Ramos (cell line): ENCODE results near the gene GRM1.

Experiments used
- in situ Hi-C: fragments of 300-500 bp; cut with MboI; formaldehyde crosslinking; loops from one replicate; pipeline ENCODE4 v1.14.3; 2022; ENCODE audit warnings: low sequenced_read_pairs; ENCODE audit not compliant: unreplicated experiment

The GRM1 gene

GRCh38 chr6:146358431-146359046 lies 329.7 kb downstream of the GRM1 start:
- in situ Hi-C loops = no loop called here

DNA sequence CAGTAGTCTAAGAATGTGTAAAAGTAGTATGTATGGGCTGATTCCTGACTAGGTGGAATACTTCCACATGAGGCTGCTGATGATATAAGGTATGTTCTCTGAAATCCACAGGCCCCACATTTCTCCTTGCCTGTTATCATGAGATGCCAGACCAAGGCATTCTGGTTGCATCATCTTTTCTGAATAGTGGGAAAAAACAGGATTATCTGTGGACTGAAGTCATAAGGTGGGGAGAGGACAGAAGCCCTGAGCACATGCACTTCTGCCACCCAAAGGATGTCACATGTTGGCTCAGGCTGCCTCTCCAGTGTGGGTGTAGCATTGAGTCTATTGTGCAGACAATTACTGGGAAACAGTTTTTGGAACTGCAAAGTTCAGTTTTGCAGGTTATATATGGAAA lies 330.3 kb downstream of the GRM1 start:
- in situ Hi-C loops = no loop called here

DNA sequence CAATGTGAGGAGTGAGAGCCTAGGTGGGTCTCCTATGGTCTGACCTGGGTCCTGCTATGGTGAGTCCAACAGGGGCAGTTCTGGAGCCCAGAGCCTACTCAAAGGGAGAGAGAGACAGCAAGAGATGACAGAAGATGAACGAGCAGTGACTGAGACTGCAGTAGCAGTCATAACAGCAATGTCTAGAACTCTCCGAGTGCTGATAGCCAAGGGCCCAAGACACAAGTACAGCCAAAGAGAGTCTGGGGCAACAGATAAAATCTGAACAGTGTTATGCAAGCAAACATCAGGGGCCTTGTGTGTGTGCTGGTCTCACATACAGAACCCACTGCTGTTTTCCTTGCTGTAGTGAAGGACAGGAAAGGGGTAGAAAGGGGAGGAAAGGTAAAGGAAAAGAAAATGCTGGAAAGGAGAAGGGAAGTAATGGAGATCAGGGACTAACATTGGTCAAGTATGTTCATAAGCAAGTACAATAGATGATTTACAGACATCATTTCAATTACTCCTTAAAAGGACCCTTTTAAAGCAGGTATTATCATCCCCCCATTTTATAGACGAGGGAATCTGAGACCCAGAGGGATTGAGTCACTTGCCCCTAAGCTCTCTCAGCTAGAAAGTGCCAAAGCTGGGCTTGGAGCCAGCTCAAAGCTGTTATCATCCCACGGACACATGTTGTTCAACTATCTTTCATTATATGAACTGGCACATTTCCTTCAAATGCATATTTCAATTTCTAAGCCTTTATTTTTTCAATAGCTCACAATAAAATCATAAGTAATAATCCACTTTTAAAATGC lies 332.5 kb downstream of the GRM1 start:
- in situ Hi-C loops = no loop called here

DNA sequence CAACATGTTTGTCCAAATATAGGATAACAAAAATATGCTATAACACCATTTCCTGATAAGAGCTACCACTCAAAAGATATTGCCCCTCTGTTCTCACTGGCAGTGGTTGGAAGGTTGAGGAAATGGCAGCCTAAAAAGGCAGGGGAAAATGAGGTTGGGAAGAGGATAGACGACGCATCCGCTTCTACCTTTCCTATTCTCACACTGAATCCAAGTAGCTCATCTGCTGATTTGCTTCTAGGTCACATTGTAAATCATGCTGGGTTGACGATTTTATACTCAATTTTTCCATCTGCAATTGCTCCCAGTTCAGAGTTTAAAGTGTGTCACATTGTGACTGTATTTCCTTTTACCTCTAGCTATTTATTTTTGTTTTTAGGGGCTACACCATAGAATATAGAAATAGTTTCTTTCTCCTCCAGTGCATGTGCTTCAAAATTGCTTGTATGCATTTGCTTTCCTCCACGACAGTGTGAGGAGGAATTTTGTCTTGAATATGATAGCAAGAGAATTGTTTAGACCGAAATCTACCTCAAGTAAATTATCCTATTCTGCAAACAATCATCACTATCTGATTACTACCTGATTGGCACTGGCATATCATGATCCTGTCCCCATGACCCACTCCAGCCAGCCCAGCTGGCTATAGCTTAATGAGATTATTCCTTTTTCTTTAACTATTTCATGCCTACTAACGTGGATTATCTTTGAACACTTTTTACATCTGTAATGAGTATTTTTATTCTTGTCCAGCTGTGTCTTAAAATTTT lies 335.2 kb downstream of the GRM1 start:
- in situ Hi-C loops = no loop called here

DNA sequence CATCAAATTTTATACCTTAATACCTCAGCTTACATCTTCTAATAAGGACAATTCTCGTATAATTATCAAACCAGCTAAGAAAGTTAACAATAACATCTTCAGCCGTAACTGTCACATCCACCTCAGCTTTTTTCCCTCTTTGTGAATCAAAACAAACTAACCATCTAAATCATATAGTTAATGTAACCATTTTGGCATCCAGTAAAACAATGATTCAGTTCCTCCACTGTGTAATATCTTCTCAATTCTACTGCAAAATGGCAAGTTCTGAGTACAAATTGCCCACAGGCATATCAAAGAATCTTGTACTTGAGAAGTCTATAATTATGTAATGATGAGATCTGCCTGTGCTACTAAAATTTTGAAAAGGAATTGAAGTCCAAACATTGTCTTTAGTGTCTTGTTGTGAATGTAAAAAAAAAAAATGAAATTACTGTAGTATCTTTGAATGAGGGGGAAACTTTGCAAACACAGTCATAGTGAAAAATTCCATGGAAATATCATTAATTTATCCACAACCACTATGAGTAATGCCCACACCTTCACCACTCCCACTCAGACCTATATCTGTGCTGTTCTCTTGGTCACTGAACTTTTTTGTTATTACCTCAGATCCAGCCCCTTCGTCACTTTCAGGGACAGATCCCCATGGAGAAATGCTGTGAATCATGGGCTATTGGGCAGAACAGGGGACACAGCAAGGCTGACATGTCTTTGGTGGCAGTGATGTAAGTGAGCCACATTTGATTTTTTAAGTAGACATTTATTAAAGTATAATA lies 336.1 kb downstream of the GRM1 start:
- in situ Hi-C loops = no loop called here

GRCh38 chr6:146367061-146367460 lies 338.2 kb downstream of the GRM1 start:
- in situ Hi-C loops = no loop called here

DNA sequence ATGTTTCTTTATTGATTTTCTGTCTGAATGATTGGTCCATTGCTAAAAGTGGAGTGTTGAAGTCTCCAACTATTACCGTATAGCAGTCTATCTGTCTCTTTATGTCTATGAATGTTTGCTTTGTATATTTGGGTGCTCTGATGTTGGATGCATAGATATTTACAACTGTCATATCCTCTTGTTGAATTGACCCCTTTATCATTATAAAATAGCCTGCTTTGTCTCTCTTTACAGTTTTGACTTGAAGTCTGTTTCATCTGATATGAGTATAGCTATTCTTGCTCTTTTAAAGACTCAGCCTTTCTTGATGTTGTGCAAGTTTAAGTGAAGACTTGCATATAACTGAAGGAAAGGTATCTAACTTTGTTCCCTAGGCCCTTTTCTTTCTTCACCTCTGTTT lies 341.0 kb downstream of the GRM1 start:
- in situ Hi-C loops = no loop called here

GRCh38 chr6:146381486-146381885 lies 352.6 kb downstream of the GRM1 start:
- in situ Hi-C loops = no loop called here

DNA sequence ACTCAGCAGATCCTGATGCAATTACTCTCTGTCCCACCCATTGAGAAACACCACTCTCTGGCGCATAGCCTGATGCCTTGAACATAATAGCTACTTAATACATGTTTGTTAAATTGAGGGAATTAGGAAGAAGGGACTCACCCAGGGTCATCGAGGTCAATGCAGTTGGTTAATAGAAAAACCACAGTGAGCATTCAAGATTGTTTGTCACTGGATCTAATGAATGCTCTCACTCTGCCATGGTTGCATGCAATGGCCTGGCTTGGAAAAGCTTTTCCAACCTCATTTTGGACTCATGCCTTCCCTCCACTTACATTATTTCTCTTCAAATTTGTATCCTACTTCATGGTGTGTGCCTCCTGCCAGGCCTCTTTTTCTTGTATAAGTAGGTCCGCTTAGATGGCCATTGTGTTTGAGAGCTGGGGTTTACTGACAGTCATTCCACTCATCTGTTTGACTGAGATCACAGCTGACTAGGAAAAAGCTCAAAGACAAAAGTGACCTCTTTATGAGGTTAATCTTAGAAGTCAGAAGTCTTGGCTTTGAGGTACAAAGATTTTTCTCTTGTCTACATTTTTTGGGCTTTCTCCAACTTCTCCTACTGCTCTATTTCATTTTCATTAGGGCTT lies 360.0 kb downstream of the GRM1 start:
- in situ Hi-C loops = no loop called here

DNA sequence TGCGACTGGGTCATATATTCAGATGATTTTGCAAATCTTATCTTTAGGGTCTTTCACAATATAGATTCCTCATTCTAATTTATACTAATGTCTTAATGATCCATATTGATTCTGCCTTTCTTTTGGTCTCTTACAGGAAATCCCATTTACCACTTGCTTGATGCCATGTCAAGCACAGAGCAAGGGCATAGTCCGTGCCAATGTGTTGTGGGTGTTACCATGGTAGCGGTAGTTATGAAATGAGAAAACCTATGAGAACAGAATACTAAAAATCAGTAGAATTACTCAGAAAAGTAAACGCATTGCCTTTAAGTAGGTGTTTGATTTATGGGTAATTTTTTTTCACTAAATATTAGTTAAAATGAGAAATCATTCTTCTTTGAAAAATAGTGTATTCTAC lies 360.9 kb downstream of the GRM1 start:
- in situ Hi-C loops = no loop called here

GRCh38 chr6:146397638-146398037 lies 368.8 kb downstream of the GRM1 start:
- in situ Hi-C loops = no loop called here

GRCh38 chr6:146402476-146402875 lies 373.6 kb downstream of the GRM1 start:
- in situ Hi-C loops = no loop called here

- in situ Hi-C loops = no loop called here
Measured at GRCh38 chr6:146408583-146408982, 379.7 kb downstream of the GRM1 start.

- in situ Hi-C loops = no loop called here
Measured at GRCh38 chr6:146410851-146411595, 382.2 kb downstream of the GRM1 start.

GRCh38 chr6:146419576-146419975 lies 390.7 kb downstream of the GRM1 start:
- in situ Hi-C loops = no loop called here

- in situ Hi-C loops = no loop called here
Measured at GRCh38 chr6:146420255-146420654, 391.4 kb downstream of the GRM1 start.

DNA sequence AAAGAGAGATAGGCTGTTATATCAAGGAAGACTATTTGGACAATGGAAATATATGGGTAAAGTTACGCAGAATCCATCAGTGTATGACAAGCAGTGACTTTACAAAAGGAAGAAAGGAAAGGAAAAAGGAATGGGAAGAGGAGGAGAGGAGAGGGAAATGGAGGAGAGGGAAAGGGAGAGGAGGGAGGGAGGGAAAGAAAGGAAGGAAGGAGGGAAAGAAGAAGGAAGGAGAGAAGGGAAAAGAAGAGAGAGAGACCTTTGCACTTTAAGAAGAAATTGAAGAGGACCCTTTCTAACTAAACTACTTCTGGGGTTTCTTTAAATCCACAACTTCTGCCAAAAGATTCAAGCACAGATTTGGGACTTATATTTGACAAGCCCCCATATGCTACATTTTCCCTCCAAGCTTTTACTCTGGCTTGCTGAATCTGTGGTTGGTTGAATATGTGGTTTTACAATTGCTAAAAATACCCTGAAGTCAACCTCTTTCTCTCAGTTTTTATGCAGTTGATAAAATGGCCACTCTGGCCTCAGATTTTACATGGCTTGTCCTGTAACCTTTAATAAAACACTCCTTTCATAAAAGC lies 394.0 kb downstream of the GRM1 start:
- in situ Hi-C loops = no loop called here

- in situ Hi-C loops = no loop called here
Measured at GRCh38 chr6:146423452-146423851, 394.6 kb downstream of the GRM1 start.

GRCh38 chr6:146426516-146426915 lies 397.7 kb downstream of the GRM1 start:
- in situ Hi-C loops = no loop called here
